K562 (cell line): ENCODE measurements around the gene MTOR. TPM values are rescaled to one million over a fixed set of nuclear protein-coding genes. Genes with fewer than 3 reads are reported as not detected.

ENCODE experiments used
- BRCA1 ChIP-seq, 2 experiments: fragments of 450-650 bp in 1 of 2; sonication (generic) in 1 of 2; formaldehyde crosslinking in 1 of 2; IDR thresholded peaks; 2 replicates each; pipeline versions ENCODE4 v1.5.0 to v1.6.1; 2017 to 2020; ENCODE audit warnings: mild to moderate bottlenecking in 1 of 2, missing genetic modification reagents in 1 of 2
- C11orf30 ChIP-seq: fragments of 450-650 bp; IDR thresholded peaks from 2 replicates; pipeline ENCODE4 v1.6.1; 2016; ENCODE audit warnings: low read depth, mild to moderate bottlenecking
- DMBX1 ChIP-seq: fragments of 250-450 bp; sonication (Bioruptor Pico); IDR thresholded peaks from 2 replicates; pipeline ENCODE4 v1.8.0; 2022; ENCODE audit warnings: inconsistent platforms, mild to moderate bottlenecking, moderate library complexity, borderline replicate concordance
- E2F5 ChIP-seq: sonication (generic); formaldehyde crosslinking; IDR thresholded peaks from 2 replicates; pipeline ENCODE4 v1.8.0; 2022; ENCODE audit warnings: mild to moderate bottlenecking, missing genetic modification reagents
- ETV1 ChIP-seq: fragments of 450-650 bp; conservative IDR thresholded peaks from 2 replicates; pipeline ENCODE4 v1.6.1; 2016; ENCODE audit warnings: missing genetic modification characterization, control low read depth, low read depth, missing compliant biosample characterization
- IRF2 ChIP-seq: sonication (generic); formaldehyde crosslinking; IDR thresholded peaks from 2 replicates; pipeline ENCODE4 v1.8.1; 2022; ENCODE audit warnings: mild to moderate bottlenecking, missing genetic modification reagents
- KAT2B ChIP-seq: IDR thresholded peaks from one replicate; pipeline ENCODE4 v1.6.1; 2012; ENCODE audit warnings: low read depth, mild to moderate bottlenecking, control low read depth, inconsistent platforms, low read length, moderate library complexity
- MAFK ChIP-seq: IDR thresholded peaks from 2 replicates; pipeline ENCODE4 v1.6.1; 2011; ENCODE audit warnings: low read length, improper control_type of control experiment
- MYBL2 ChIP-seq, 2 experiments: fragments of 450-650 bp in 1 of 2; sonication (generic) in 1 of 2; formaldehyde crosslinking in 1 of 2; IDR thresholded peaks; 2 replicates each; pipeline versions ENCODE4 v1.6.1 to v1.8.1; 2017 to 2022; ENCODE audit warnings: borderline replicate concordance in 1 of 2, inconsistent platforms in 1 of 2, low read depth in 1 of 2, mild to moderate bottlenecking in 1 of 2, missing genetic modification reagents in 1 of 2, moderate library complexity in 1 of 2
- NCOA6 ChIP-seq: fragments of 450-650 bp; IDR thresholded peaks from 2 replicates; pipeline ENCODE4 v1.6.1; 2017; ENCODE audit warnings: mild to moderate bottlenecking
- NFATC3 ChIP-seq: fragments of 450-650 bp; IDR thresholded peaks from 2 replicates; pipeline ENCODE4 v1.6.1; 2017; ENCODE audit warnings: mild to moderate bottlenecking
- RUNX1 ChIP-seq: sonication (generic); IDR thresholded peaks from 2 replicates; pipeline ENCODE4 v1.6.1; 2016; ENCODE audit warnings: antibody characterized with exemption, low read depth
- SMAD2 ChIP-seq: fragments of 150-350 bp; IDR thresholded peaks from 2 replicates; pipeline ENCODE4 v1.6.1; 2014; ENCODE audit warnings: low read depth, mild to moderate bottlenecking, low read length
- SP1 ChIP-seq: sonication (generic); formaldehyde crosslinking; IDR thresholded peaks from 2 replicates; pipeline ENCODE4 v1.8.1; 2022; ENCODE audit warnings: mild to moderate bottlenecking, missing genetic modification reagents
- SRF ChIP-seq, 2 experiments: fragments of 250-450, 450-650 bp in 1 of 2; sonication (Bioruptor Pico) in 1 of 2; sonication (generic) in 1 of 2; formaldehyde crosslinking; IDR thresholded peaks; 2 replicates each; pipeline versions ENCODE4 v1.5.0 to v1.5.1; 2020 to 2022; ENCODE audit warnings: mild to moderate bottlenecking in 1 of 2, missing genetic modification reagents in 1 of 2
- TARDBP ChIP-seq: fragments of 450-650 bp; IDR thresholded peaks from 2 replicates; pipeline ENCODE4 v1.6.1; 2016
- ZBTB2 ChIP-seq: fragments of 450-650 bp; IDR thresholded peaks from 2 replicates; pipeline ENCODE4 v1.6.1; 2016; ENCODE audit warnings: antibody characterized with exemption
- ZBTB43 ChIP-seq: sonication (generic); formaldehyde crosslinking; IDR thresholded peaks from 2 replicates; pipeline ENCODE4 v1.8.0; 2023; ENCODE audit warnings: mild to moderate bottlenecking, missing genetic modification reagents
- ZFP91 ChIP-seq: sonication (generic); formaldehyde crosslinking; IDR thresholded peaks from 2 replicates; pipeline ENCODE4 v1.8.0; 2022; ENCODE audit warnings: mild to moderate bottlenecking, missing genetic modification reagents
- ZNF41 ChIP-seq: fragments of 250-450 bp; sonication (Bioruptor Pico); conservative IDR thresholded peaks from 2 replicates; pipeline ENCODE4 v1.4.0; 2020; ENCODE audit warnings: mild to moderate bottlenecking
- ZNF668 ChIP-seq: fragments of 250-450 bp; sonication (Bioruptor Pico); IDR thresholded peaks from 2 replicates; pipeline ENCODE4 v1.8.0; 2022; ENCODE audit warnings: mild to moderate bottlenecking, inconsistent platforms
- polyA plus RNA-seq, 8 experiments: library from polyadenylated mRNA; depleted of rRNA in 4 of 8; stranded (reverse) in 5 of 8; unstranded in 3 of 8; fragments of >200 nt; fragmentation: Nextera tagmentation in 2 of 8; fragmentation: Illumina TruSeq in 1 of 8; extraction: Ambion mirVana in 2 of 8; extraction: Trizol in 1 of 8; gene quantifications; 2 replicates each; pipeline versions ENCODE4 v1.2.1 to v1.2.3, GENCODE V29; 2011 to 2014; ENCODE audit warnings: inconsistent platforms in 1 of 8, missing spikeins in 1 of 8
- total RNA-seq, 7 experiments: library from RNA; depleted of rRNA in 6 of 7; stranded (reverse); fragments of >200 nt in 6 of 7; fragmentation: Illumina TruSeq in 2 of 7; extraction: Trizol in 2 of 7; gene quantifications; 2 replicates each; pipeline versions ENCODE4 v1.2.1 to v1.2.3, GENCODE V29; 2011 to 2021; ENCODE audit warnings: low replicate concordance in 1 of 7

Gene MTOR
- total and polyA plus RNA-seq, 9 of the 15 experiments (the other 6 are each of a cell fraction or from before 2014, with no cell fraction given): 11.4 to 71.4 (median 52.2) TPM

- TF ChIP-seq KAT2B (no peak), IRF2 (no peak), SRF (CRISPR knock-in tag; IDR thresholded peaks at IDR 0.05) (no peak; a peak in 1 of 4 replicates), ZBTB2 (no peak), BRCA1 (IDR thresholded peaks at IDR 0.05) (no peak), BRCA1 (CRISPR knock-in tag; IDR thresholded peaks at IDR 0.05) (0 out of 2 replicates have a peak, but pooled peaks have one; percentile 47), ZBTB43 (CRISPR knock-in tag) (no peak), SP1 (peak; percentile 94), ETV1 (tag) (peak; percentile 82), ZNF668 (no peak), MAFK (no peak), ZNF41 (CRISPR knock-in tag) (0 out of 2 replicates have a peak, but pooled peaks have one; percentile 26), E2F5 (CRISPR knock-in tag) (no peak), NFATC3 (no peak), DMBX1 (CRISPR knock-in tag) (no peak; the same call in 1 of the 2 replicates), TARDBP (no peak), C11orf30 (peak; percentile 98), NCOA6 (no peak), MYBL2 (IDR thresholded peaks at IDR 0.05; ENCODE audit: low read depth) (no peak), MYBL2 (CRISPR knock-in tag; IDR thresholded peaks at IDR 0.05; ENCODE audit: borderline replicate concordance) (no peak), SMAD2 (no peak), RUNX1 (no peak), ZFP91 (no peak)
These were observed at the start of gene MTOR (continued) for GRCh38 chr1:11262171-11263049.
